ENCODE measurements around the gene ROR1. TPM values are rescaled to one million over a fixed set of nuclear protein-coding genes. Genes with fewer than 3 reads are reported as not detected.

The ROR1 gene
- total RNA-seq, 1 experiment from 2014 or later, result 56.3 TPM

DNA sequence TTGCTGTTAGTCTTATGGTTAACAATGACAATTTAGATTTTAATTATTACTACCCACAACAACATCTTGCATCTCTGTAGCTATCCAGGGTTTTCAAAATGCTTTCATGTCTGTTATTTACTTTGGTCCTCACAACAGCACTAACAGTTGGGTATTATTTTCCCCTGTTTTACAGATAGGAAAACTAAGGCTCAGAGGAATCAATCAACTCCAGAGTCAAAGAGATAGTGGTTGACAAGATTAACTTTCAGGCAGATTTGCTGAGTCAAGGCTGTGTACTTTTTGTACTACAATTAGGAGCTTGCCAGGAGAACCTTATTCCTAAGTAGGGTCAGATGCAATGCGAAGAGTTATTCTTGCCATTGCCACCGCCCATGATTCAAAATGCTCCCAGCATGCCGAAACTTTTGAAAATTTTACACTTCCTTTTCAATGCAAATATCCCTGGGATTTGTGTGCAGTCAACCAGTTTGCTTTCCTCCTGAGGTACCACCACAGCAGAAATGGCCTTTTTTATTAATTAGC, 49.4 kb upstream of the ROR1 start:
- TF ChIP-seq JUN (CRISPR knock-in tag; IDR thresholded peaks at IDR 0.05) (no peak), ESRRA (CRISPR knock-in tag; IDR thresholded peaks at IDR 0.05; ENCODE audit: borderline replicate concordance) (no peak), CREB1 (CRISPR knock-in tag; IDR thresholded peaks at IDR 0.05) (no peak), RELA (CRISPR knock-in tag; IDR thresholded peaks at IDR 0.05; ENCODE audit: borderline replicate concordance) (no peak), NFATC4 (CRISPR knock-in tag; IDR thresholded peaks at IDR 0.05) (no peak)
- TF ChIP-seq, protein P1, sequence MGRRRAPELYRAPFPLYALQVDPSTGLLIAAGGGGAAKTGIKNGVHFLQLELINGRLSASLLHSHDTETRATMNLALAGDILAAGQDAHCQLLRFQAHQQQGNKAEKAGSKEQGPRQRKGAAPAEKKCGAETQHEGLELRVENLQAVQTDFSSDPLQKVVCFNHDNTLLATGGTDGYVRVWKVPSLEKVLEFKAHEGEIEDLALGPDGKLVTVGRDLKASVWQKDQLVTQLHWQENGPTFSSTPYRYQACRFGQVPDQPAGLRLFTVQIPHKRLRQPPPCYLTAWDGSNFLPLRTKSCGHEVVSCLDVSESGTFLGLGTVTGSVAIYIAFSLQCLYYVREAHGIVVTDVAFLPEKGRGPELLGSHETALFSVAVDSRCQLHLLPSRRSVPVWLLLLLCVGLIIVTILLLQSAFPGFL (CRISPR knock-in tag; IDR thresholded peaks at IDR 0.05; ENCODE audit: borderline replicate concordance), result no peak
- TF ChIP-seq, protein P2, sequence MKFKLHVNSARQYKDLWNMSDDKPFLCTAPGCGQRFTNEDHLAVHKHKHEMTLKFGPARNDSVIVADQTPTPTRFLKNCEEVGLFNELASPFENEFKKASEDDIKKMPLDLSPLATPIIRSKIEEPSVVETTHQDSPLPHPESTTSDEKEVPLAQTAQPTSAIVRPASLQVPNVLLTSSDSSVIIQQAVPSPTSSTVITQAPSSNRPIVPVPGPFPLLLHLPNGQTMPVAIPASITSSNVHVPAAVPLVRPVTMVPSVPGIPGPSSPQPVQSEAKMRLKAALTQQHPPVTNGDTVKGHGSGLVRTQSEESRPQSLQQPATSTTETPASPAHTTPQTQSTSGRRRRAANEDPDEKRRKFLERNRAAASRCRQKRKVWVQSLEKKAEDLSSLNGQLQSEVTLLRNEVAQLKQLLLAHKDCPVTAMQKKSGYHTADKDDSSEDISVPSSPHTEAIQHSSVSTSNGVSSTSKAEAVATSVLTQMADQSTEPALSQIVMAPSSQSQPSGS (CRISPR knock-in tag; IDR thresholded peaks at IDR 0.05; ENCODE audit: borderline replicate concordance, low read depth), result no peak
- TF ChIP-seq, protein P3, sequence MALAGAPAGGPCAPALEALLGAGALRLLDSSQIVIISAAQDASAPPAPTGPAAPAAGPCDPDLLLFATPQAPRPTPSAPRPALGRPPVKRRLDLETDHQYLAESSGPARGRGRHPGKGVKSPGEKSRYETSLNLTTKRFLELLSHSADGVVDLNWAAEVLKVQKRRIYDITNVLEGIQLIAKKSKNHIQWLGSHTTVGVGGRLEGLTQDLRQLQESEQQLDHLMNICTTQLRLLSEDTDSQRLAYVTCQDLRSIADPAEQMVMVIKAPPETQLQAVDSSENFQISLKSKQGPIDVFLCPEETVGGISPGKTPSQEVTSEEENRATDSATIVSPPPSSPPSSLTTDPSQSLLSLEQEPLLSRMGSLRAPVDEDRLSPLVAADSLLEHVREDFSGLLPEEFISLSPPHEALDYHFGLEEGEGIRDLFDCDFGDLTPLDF (CRISPR knock-in tag; IDR thresholded peaks at IDR 0.05), result no peak
- no peak overlapping the region for H3K27ac Mint-ChIP-seq
- peaks cover 5% of the 10 kb centered on the region; the same call in 1 of the 2 replicates for H3K27me3 Mint-ChIP-seq (ENCODE audit: low read depth)
- POLR2A ChIA-PET, result interaction anchor here (1.2 kb wide), 1 partner anchor 10 kb away, joined by 3 read pairs; no protein-coding TSS in a partner anchor
- H3K36me3 Mint-ChIP-seq, result peaks cover 13% of the 10 kb centered on the region
- CTCF ChIA-PET, result interaction anchor here (1.6 kb wide), 1 partner anchor 32 kb away, joined by 8 read pairs; no protein-coding TSS in a partner anchor
- ATAC-seq, result no peak
- no peak overlapping the region for H3K4me3 Mint-ChIP-seq
- H3K4me1 Mint-ChIP-seq, result peaks cover 35% of the 10 kb centered on the region
- DNase-seq (ENCODE audit: low spot score), result no peak
- peaks cover 17% of the 10 kb centered on the region for H3K9me3 Mint-ChIP-seq

DNA sequence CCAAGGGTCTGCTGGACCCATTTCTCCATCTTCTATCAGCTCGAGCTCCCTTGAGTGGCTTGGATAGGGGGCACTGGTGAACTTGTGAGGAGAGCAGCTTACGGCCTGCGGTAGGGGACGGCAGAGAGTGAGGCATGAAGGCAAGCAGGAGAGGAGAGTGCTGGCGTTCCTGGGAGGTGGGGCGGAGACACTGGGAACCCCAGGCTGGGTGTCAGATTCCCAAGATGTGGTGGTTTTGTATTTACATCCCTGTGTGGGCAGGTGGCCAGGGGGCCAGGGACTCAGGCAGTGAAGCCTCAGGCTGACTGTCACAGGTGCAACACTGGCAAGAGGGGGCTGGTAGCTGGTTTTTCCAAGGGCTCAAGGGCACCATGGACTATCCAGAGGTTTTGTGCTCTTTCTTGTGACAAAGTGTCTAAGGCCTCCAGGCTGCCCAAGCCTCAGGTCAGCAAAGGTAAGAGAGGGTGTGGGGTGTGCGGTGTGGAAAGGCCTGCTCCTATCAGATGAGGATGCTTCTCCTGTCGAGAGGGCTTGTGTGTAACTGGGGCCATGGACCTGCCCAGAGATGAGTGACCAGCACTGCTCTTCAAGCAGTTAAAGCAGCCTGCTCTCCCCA, 45.1 kb upstream of the ROR1 start:
- peaks cover 53% of the 10 kb centered on the region for H3K4me1 Mint-ChIP-seq
- CTCF ChIA-PET, result interaction anchor here (0.6 to 3.3 kb wide), 7 partner anchors 10 to 515 kb away, joined by 3 to 21 read pairs (median 3); no protein-coding TSS in a partner anchor
- H3K27ac Mint-ChIP-seq, result peak overlapping the region; percentile 30
- peak; percentile 38 for DNase-seq (ENCODE audit: low spot score)
- peaks cover 13% of the 10 kb centered on the region for H3K36me3 Mint-ChIP-seq
- TF ChIP-seq ETV6 (CRISPR knock-in tag; IDR thresholded peaks at IDR 0.05) (peak; percentile 39; the same call in 1 of the 2 replicates), GTF2I (CRISPR knock-in tag; conservative IDR thresholded peaks at IDR 0.05) (no peak), ZNF263 (CRISPR knock-in tag; IDR thresholded peaks at IDR 0.05; ENCODE audit: low read depth) (no peak)
- POLR2A ChIA-PET, result interaction anchor here (1.0 kb wide), 1 partner anchor 14 kb away, joined by 3 read pairs; no protein-coding TSS in a partner anchor
- no peak overlapping the region for H3K4me3 Mint-ChIP-seq
- ATAC-seq, result peak; percentile 81
- H3K27me3 Mint-ChIP-seq (ENCODE audit: low read depth), result peaks cover 5% of the 10 kb centered on the region; the same call in 1 of the 2 replicates
- H3K9me3 Mint-ChIP-seq, result peaks cover 22% of the 10 kb centered on the region

DNA sequence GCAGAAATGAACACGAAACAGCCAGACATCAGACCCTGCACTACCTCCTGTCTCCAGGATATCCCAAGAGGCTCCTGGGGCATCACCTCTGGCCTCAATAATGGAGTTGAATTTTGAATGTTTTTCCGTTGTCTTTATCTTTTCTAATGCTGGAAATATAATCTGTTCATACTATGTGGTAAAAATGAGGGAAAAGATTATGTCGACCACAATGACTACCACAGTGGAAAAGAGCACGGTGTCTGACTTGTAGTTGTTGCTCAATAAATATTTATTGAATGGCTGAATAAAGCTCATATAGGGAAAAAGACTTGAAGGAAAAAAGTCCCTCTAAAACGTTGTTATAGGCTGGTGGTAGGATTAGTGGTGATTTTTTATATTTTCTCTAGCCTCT, 44.6 kb upstream of the ROR1 start:
- H3K4me3 Mint-ChIP-seq, result no peak overlapping the region
- H3K9me3 Mint-ChIP-seq, result peaks cover 22% of the 10 kb centered on the region
- DNase-seq (ENCODE audit: low spot score) (no peak), ATAC-seq (peak; percentile 12)
- peak overlapping the region; percentile 30 for H3K27ac Mint-ChIP-seq
- peaks cover 13% of the 10 kb centered on the region for H3K36me3 Mint-ChIP-seq
- ChIA-PET CTCF (interaction anchor here (1.0 to 3.3 kb wide), 2 partner anchors 38 to 66 kb away, joined by 3 to 21 read pairs; no protein-coding TSS in a partner anchor), POLR2A (interaction anchor here (1.0 kb wide), 1 partner anchor 14 kb away, joined by 3 read pairs; no protein-coding TSS in a partner anchor)
- H3K27me3 Mint-ChIP-seq (ENCODE audit: low read depth), result peaks cover 5% of the 10 kb centered on the region; the same call in 1 of the 2 replicates
- H3K4me1 Mint-ChIP-seq, result peaks cover 48% of the 10 kb centered on the region
- TF ChIP-seq TCF7 (CRISPR knock-in tag; IDR thresholded peaks at IDR 0.05; ENCODE audit: low read depth) (no peak), IRF2 (CRISPR knock-in tag; IDR thresholded peaks at IDR 0.05; ENCODE audit: borderline replicate concordance, low read depth) (no peak), CREB1 (CRISPR knock-in tag; IDR thresholded peaks at IDR 0.05) (no peak), TEAD1 (CRISPR knock-in tag; IDR thresholded peaks at IDR 0.05) (no peak), NFYB (CRISPR knock-in tag; conservative IDR thresholded peaks at IDR 0.05; ENCODE audit: low read depth) (no peak), ZNF232 (CRISPR knock-in tag; IDR thresholded peaks at IDR 0.05) (no peak), ZNF416 (CRISPR knock-in tag; IDR thresholded peaks at IDR 0.05) (no peak), SMAD3 (CRISPR knock-in tag; IDR thresholded peaks at IDR 0.05; ENCODE audit: borderline replicate concordance) (no peak)
- TF ChIP-seq, protein P1 (CRISPR knock-in tag; IDR thresholded peaks at IDR 0.05; ENCODE audit: borderline replicate concordance), result no peak
